Lower leg skin (tissue), 3 donors: ENCODE data around the gene GOLGA6L7.
"Not testable (repeated sequence)": the region's sequence is repeated elsewhere in the genome, so short reads cannot be mapped to it uniquely, and the experiment has no call there.

Source experiments
- CTCF ChIP-seq, 3 donors: fragments of 450-650 bp; IDR thresholded peaks; one replicate each; pipeline ENCODE4 v1.5.1; 2016; ENCODE audit warnings: antibody characterized with exemption in 3 of 3, mild to moderate bottlenecking in 3 of 3, moderate library complexity in 2 of 3
- POLR2A ChIP-seq, 2 donors: fragments of 450-650 bp; IDR thresholded peaks; one replicate each; pipeline ENCODE4 v1.6.1; 2016 to 2017; ENCODE audit warnings: antibody characterized with exemption in 2 of 2, mild to moderate bottlenecking in 1 of 2, moderate library complexity in 1 of 2

DNA sequence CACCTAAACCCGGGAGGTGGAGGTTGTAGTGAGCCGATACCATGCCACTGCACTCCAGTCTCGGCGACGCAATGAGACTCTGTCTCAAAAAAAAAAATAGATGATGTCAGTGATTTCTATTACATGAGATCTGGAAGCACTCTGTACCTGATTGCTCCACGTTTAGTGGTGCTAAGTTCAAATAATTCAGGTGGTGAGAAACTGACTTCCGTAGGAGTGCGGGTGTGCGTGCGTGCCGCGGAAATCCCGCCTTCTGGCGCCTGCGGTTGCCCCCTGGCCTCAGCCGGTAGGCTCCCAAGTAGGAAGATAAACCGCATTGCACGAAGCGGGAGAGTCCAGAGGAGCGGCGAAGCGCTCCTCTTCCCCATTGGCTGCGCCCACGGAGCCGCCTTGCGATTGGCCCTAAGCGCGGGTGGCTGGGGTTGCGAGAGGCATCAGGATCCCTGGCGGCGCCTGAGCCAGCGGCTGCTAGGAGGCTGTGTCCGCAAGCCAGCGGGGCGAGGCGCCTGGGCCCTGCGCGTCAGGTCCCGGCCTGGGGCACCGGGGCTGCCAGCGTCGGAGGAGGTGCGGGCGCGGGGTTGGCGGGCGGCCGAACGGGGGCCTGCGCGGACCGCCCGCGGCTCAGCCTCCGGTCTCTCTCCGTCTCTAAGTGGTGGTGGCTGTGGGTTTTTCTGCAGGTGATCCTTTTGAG is 16.4 kb downstream of the GOLGA6L7 start:
- TF ChIP-seq CTCF, POLR2A (IDR thresholded peaks at IDR 0.05): not testable (repeated sequence)
